ENCODE results near the gene PDCD6IP.

Gene PDCD6IP

GRCh38 chr3:33868309-33868708 is 69.9 kb downstream of the PDCD6IP start:
- H4K20me1 ChIP-seq (ENCODE audit: control insufficient read depth, insufficient read depth, low read depth, low read length), result no peaks in the 10 kb centered on the region
- no peak overlapping the region for H3K27ac ChIP-seq (ENCODE audit: low read depth, low read length)
- H3K9me2 ChIP-seq (replicated peaks; ENCODE audit: control insufficient read depth, low read length), result no peaks in the 10 kb centered on the region
- H3K9me3 ChIP-seq (ENCODE audit: control insufficient read depth, insufficient read depth, low read length), result no peaks in the 10 kb centered on the region
- H3K4me1 ChIP-seq (ENCODE audit: control insufficient read depth, low read length), result no peaks in the 10 kb centered on the region
- no peaks in the 10 kb centered on the region for H3K27me3 ChIP-seq (ENCODE audit: control insufficient read depth, low read length)
- no peak overlapping the region for H3K4me2 ChIP-seq (ENCODE audit: low read length)
- no peaks in the 10 kb centered on the region for H3K79me2 ChIP-seq (ENCODE audit: control insufficient read depth, low read length)
- H3K4me3 ChIP-seq (ENCODE audit: low read length), result no peak overlapping the region
- no peak for TF ChIP-seq EZH2phosphoT487 (IDR thresholded peaks at IDR 0.05; ENCODE audit: borderline replicate concordance, low read length)
- TF ChIP-seq CTCF (IDR thresholded peaks at IDR 0.05; ENCODE audit: low read depth, low read length, poor library complexity, severe bottlenecking), result no peak
- H3F3A ChIP-seq (ENCODE audit: control insufficient read depth, insufficient read depth), result no peaks in the 10 kb centered on the region
- peaks cover 31% of the 10 kb centered on the region for H3K36me3 ChIP-seq (ENCODE audit: control insufficient read depth, low read length)

- H3K27me3 ChIP-seq (ENCODE audit: control insufficient read depth, low read length), result no peaks in the 10 kb centered on the region
- no peaks in the 10 kb centered on the region for H3K9me2 ChIP-seq (replicated peaks; ENCODE audit: control insufficient read depth, low read length)
- no peak overlapping the region for H3K27ac ChIP-seq (ENCODE audit: low read depth, low read length)
- H3K9me3 ChIP-seq (ENCODE audit: control insufficient read depth, insufficient read depth, low read length), result no peaks in the 10 kb centered on the region
- H3K4me1 ChIP-seq (ENCODE audit: control insufficient read depth, low read length), result no peaks in the 10 kb centered on the region
- no peak for TF ChIP-seq CTCF (IDR thresholded peaks at IDR 0.05; ENCODE audit: low read depth, low read length, poor library complexity, severe bottlenecking)
- no peak for TF ChIP-seq EZH2phosphoT487 (IDR thresholded peaks at IDR 0.05; ENCODE audit: borderline replicate concordance, low read length)
- no peak overlapping the region for H3K4me3 ChIP-seq (ENCODE audit: low read length)
- H3F3A ChIP-seq (ENCODE audit: control insufficient read depth, insufficient read depth), result no peaks in the 10 kb centered on the region
- peaks cover 16% of the 10 kb centered on the region for H3K36me3 ChIP-seq (ENCODE audit: control insufficient read depth, low read length)
- no peaks in the 10 kb centered on the region for H4K20me1 ChIP-seq (ENCODE audit: control insufficient read depth, insufficient read depth, low read depth, low read length)
- H3K79me2 ChIP-seq (ENCODE audit: control insufficient read depth, low read length), result no peaks in the 10 kb centered on the region
- no peak overlapping the region for H3K4me2 ChIP-seq (ENCODE audit: low read length)
These were observed 71.5 kb downstream of the PDCD6IP start for GRCh38 chr3:33869977-33870376.

GRCh38 chr3:33874815-33875214 is 76.4 kb downstream of the PDCD6IP start:
- no peaks in the 10 kb centered on the region for H4K20me1 ChIP-seq (ENCODE audit: control insufficient read depth, insufficient read depth, low read depth, low read length)
- TF ChIP-seq CTCF (IDR thresholded peaks at IDR 0.05; ENCODE audit: low read depth, low read length, poor library complexity, severe bottlenecking) (no peak), EZH2phosphoT487 (IDR thresholded peaks at IDR 0.05; ENCODE audit: borderline replicate concordance, low read length) (no peak)
- H3K36me3 ChIP-seq (ENCODE audit: control insufficient read depth, low read length), result no peaks in the 10 kb centered on the region
- H3K4me1 ChIP-seq (ENCODE audit: control insufficient read depth, low read length), result no peaks in the 10 kb centered on the region
- H3K79me2 ChIP-seq (ENCODE audit: control insufficient read depth, low read length), result no peaks in the 10 kb centered on the region
- H3K9me2 ChIP-seq (replicated peaks; ENCODE audit: control insufficient read depth, low read length), result no peaks in the 10 kb centered on the region
- H3K9me3 ChIP-seq (ENCODE audit: control insufficient read depth, insufficient read depth, low read length), result no peaks in the 10 kb centered on the region
- no peaks in the 10 kb centered on the region for H3F3A ChIP-seq (ENCODE audit: control insufficient read depth, insufficient read depth)
- H3K27me3 ChIP-seq (ENCODE audit: control insufficient read depth, low read length), result 0 out of 2 replicates have a peak, but pooled peaks cover 5% of the 10 kb centered on the region
- H3K4me2 ChIP-seq (ENCODE audit: low read length), result no peak overlapping the region
- H3K4me3 ChIP-seq (ENCODE audit: low read length), result no peak overlapping the region
- H3K27ac ChIP-seq (ENCODE audit: low read depth, low read length), result no peak overlapping the region

All from DOHH2 (cell line).